Airway epithelial cell (primary cell): ENCODE data around the gene USB1. TPM values are rescaled to one million over a fixed set of nuclear protein-coding genes. Genes with fewer than 3 reads are reported as not detected.

Experiments used
- total RNA-seq: library from RNA; depleted of rRNA; stranded (reverse); fragments of >200 nt; gene quantifications from 2 replicates; pipeline ENCODE4 v1.2.3, GENCODE V29; 2015

Gene USB1
- total RNA-seq: 24.8 and 28.0 TPM in 2 replicates

GRCh38 chr16:58000706-58001676 lies at the start of gene USB1:
Gene USB1 (plus strand): TSS chr16:58001407. CDS start chr16:58001484, 77 bp downstream.

GRCh38 chr16:57970970-57971369 lies 30.2 kb upstream of the USB1 start, which contains the start of gene CNGB1:
Gene CNGB1 (minus strand): TSS chr16:57971128. CDS start chr16:57967286, 3,842 bp downstream.

GRCh38 chr16:57999971-58000705 lies 1.1 kb upstream of the USB1 start, which contains the start of gene ZNF319:
Gene ZNF319 (minus strand): TSS chr16:58000672. CDS start chr16:57998265, 2,407 bp downstream.

GRCh38 chr16:58025351-58026138 lies 24.3 kb downstream of the USB1 start, which contains the start of gene MMP15:
Gene MMP15 (plus strand): TSS chr16:58025754. CDS start chr16:58026351, 597 bp downstream.

Other genes starting within 250 kb of the USB1 start
- gene KIFC3, start 198.9 kb upstream of the USB1 start, total RNA-seq: 28.2 and 41.1 TPM in 2 replicates
- gene CNGB1, start 30.3 kb upstream of the USB1 start, total RNA-seq: 0.65 and 1.2 TPM in 2 replicates
- gene ZNF319, start 735 bp upstream of the USB1 start, total RNA-seq: 4.5 and 4.7 TPM in 2 replicates
- 11.2 and 13.1 TPM in 2 replicates for gene MMP15, start 24.3 kb downstream of the USB1 start, total RNA-seq
- gene CFAP20, start 128.0 kb downstream of the USB1 start, total RNA-seq: 56.8 and 57.9 TPM in 2 replicates
- 28.1 and 42.0 TPM in 2 replicates for gene CSNK2A2, start 196.7 kb downstream of the USB1 start, total RNA-seq